ENCODE results near the gene DCTN2.
"Not testable (repeated sequence)": the region's sequence is repeated elsewhere in the genome, so short reads cannot be mapped to it uniquely, and the experiment has no call there.

DCTN2 gene

DNA sequence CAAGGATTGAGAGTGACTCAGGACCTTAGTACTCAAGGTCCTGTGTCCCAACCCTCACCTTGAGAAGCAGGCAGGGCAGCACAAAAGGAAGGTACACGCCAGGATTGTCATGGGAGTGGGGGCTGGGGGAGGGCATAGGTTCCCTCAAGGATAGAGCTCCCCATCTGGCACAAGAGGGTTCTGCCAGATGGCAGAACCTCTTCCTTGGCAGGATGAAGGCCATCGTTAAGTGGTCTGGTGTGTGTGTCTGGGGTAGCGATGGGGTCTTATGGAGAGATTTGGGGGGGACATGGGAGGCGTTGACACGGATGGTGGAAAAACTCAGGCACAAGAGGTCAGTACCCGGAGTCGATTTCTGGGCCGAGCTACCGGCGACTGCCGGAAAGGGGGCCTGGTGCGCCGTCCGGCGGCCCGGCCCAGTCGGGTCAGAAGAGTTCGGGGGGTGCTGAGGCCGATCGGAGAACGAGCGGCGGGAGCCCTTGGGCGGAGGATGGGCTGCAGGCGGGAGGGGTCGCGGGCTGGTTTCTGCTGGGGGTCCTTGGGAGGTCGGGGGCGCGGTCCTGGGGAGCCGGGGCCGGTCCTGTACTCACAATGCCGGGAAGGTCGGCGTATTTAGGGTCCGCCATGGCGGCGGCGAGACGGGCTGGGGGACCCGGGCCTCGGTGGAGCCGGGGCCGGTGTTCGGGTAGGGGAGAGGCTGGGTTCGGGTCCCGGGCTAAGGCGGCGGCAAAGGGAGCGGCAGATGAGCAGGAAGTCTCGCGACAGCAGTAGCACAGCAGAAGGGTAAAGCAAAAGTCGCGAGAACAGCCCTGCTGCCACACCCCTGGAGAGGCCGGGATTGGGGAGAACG, at the start of gene DCTN2:
Gene DCTN2 (minus strand): TSS at position 755 of the 850 bp plus-strand sequence. CDS start 129 bp downstream, at position 626.
- peak; percentile 96 for DNase-seq

- no peak for DNase-seq
Observed at GRCh38 chr12:57593187-57593586, 46.2 kb upstream of the DCTN2 start.

GRCh38 chr12:57592551-57593165, 45.7 kb upstream of the DCTN2 start:
- no peak for DNase-seq

DNA sequence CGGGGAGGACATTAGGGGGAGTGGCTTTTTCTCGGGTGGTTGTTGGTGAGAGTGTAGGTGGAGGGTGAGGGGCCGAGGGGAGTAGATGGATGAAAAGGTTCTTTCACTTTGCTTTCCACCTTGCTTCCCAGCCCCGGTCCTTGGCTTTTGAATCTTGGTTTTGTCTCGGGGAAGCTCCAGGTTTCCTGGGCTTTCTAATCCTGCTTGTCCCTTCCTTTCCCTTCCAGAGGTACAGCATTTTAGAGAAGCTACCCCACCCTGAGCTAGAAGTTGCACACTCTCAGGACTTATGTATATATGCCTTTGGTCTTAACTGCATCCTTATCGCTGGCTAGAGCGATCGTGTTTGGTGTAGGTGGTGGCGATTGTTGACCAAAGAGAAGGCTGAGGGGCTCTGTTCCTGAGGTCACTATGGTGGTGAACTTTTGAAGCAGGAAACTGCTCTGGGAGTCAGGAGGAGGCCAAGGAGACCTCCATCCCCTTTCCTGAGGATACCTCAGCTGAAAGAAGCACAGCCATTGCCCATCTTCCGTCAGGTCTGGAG, 44.9 kb upstream of the DCTN2 start:
- no peak for DNase-seq

- peak; percentile 81 for DNase-seq
Observed at GRCh38 chr12:57590864-57591781, 44.1 kb upstream of the DCTN2 start, which contains the start of gene PIP4K2C. TSS of gene PIP4K2C (plus strand) at chr12:57591192. CDS start at chr12:57591290, 98 bp downstream.

- no peak for DNase-seq
Observed at GRCh38 chr12:57590479-57590863, 43.5 kb upstream of the DCTN2 start.

GRCh38 chr12:57588951-57589610, 42.1 kb upstream of the DCTN2 start:
- DNase-seq = not testable (repeated sequence)

DNA sequence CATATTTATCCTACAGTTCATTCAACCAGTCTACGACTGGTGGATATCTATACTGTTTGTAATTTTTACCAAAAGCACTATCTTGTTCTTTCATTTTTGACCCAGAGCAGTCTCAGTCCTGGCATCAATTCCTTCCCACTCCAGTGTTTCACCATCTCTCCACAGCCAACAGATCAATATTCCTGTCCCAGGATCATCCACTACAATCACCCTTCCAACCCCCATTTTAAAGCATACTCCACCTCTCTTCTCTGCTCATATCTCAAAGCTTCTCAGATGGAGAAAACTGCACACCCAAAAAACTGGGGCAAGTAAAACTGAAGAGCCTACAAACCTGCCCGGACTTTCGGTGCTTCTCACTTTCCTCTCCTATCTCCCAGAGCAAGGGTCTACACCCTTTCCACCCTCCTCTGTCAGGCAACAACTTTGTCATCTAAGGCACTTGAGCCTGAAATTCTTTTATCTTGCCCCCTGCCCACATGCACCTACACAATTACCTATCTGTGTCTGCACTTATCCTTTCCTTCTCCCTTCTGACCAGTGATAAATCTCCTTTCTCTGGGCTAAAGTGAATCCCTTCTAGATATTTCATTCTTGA, 39.9 kb upstream of the DCTN2 start:
- DNase-seq = no peak

GRCh38 chr12:57586128-57586527, 39.1 kb upstream of the DCTN2 start:
- no peak for DNase-seq

DNA sequence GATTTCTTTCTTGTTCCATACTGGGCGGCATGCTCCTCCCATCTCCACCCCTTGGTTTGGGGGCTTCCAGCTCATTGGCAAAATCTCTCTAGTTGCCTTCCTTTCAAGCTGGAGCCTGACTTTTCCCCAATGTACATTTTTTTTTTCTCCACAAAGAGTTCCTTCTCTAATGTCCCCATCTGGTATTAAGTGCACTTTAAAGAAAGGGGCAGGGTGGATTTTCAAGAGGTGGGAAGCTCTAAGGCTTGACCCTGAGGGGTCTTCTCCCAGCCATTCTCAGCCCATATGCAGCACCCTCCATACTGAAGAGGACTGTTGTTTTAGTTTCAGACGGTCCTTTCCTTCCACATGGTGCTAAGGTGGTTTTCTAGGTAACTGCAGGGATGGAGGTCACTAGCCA, 38.2 kb upstream of the DCTN2 start:
- no peak for DNase-seq

GRCh38 chr12:57584690-57585089, 37.7 kb upstream of the DCTN2 start:
- DNase-seq = no peak

GRCh38 chr12:57584050-57584449, 37.1 kb upstream of the DCTN2 start:
- no peak for DNase-seq

- peak; percentile 76 for DNase-seq
Observed at GRCh38 chr12:57583008-57583831, 36.2 kb upstream of the DCTN2 start.

GRCh38 chr12:57582440-57582839, 35.4 kb upstream of the DCTN2 start:
- no peak for DNase-seq

DNA sequence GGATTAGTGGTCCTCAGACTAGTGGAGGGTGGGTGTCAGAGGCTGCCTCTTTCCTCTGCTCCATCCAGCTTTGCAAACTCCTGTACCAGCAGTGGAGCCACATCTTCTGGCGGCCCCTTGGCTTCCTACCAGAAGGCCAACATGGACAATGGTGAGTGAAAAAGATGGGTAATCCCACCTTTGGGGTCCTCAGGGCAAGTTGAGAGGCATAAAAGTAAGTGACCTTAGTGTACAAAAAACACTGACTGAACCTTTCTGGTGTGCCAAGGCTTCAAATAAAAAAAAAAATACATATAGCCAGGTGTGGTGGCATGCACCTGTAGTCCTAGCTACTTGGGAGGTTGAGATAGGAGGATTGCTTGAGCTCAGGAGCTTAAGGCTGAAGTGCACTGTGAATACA, 34.8 kb upstream of the DCTN2 start:
- no peak for DNase-seq

- no peak for DNase-seq
Observed at GRCh38 chr12:57580466-57580795, 33.4 kb upstream of the DCTN2 start.

- DNase-seq = no peak
Observed at GRCh38 chr12:57579677-57580465, 32.9 kb upstream of the DCTN2 start.

DNA sequence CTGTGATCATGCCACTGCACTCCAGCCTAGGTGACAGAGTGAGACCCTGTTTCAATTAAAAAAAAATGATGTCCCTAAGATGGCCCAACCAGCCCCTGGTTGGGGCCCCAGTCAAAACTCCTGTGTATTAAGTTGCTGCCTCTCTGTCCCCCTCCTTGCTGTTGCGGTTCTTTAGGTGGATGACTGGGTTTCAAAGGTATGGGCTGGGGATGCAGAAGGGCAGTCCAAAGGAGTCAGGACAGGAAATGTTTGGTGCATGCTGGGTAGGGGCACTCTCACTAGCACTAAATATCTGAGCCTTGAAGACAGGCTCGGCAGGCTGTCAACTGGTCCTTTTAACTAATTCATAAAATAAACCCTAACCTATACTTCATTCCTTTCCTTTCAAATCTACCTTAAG, 32.0 kb upstream of the DCTN2 start:
- no peak for DNase-seq

GRCh38 chr12:57577981-57578758, 31.2 kb upstream of the DCTN2 start:
- DNase-seq = no peak
